ELF-1 (cell line): Measurements from ENCODE around the gene DHRS3.
"Not testable (repeated sequence)": the region's sequence is repeated elsewhere in the genome, so short reads cannot be mapped to it uniquely, and the experiment has no call there.

Source experiments
- DNase-seq: peaks from one replicate; pipeline ENCODE4 v3.0.0-alpha.2; 2016; ENCODE audit warnings: low read depth, low spot score

DHRS3 gene

GRCh38 chr1:12578860-12579422, 39.1 kb downstream of the DHRS3 start:
- DNase-seq = no peak

- no peak for DNase-seq
Measured at GRCh38 chr1:12577020-12577419, 41.0 kb downstream of the DHRS3 start.

GRCh38 chr1:12574757-12575139, 43.3 kb downstream of the DHRS3 start:
- DNase-seq = no peak

GRCh38 chr1:12573015-12573825, 44.8 kb downstream of the DHRS3 start:
- no peak for DNase-seq

- peak; percentile 27 for DNase-seq
Measured at GRCh38 chr1:12572522-12572921, 45.5 kb downstream of the DHRS3 start.

- no peak for DNase-seq
Measured at GRCh38 chr1:12570291-12570690, 47.7 kb downstream of the DHRS3 start.

- no peak for DNase-seq
Measured at GRCh38 chr1:12568009-12568767, 49.8 kb downstream of the DHRS3 start.

GRCh38 chr1:12567288-12567819, 50.7 kb downstream of the DHRS3 start:
- no peak for DNase-seq

GRCh38 chr1:12566484-12567287, 51.3 kb downstream of the DHRS3 start:
- DNase-seq = no peak

- DNase-seq = no peak
Measured at GRCh38 chr1:12565966-12566352, 52.1 kb downstream of the DHRS3 start.

GRCh38 chr1:12565094-12565965, 52.7 kb downstream of the DHRS3 start:
- no peak for DNase-seq

- not testable (repeated sequence) for DNase-seq
Measured at GRCh38 chr1:12564251-12564650, 53.8 kb downstream of the DHRS3 start.

- DNase-seq = no peak
Measured at GRCh38 chr1:12562955-12563576, 54.9 kb downstream of the DHRS3 start.

GRCh38 chr1:12561121-12561520, 56.9 kb downstream of the DHRS3 start:
- no peak for DNase-seq

GRCh38 chr1:12556957-12557935, 60.8 kb downstream of the DHRS3 start:
- DNase-seq = no peak

GRCh38 chr1:12556368-12556930, 61.6 kb downstream of the DHRS3 start:
- DNase-seq = peak; percentile 77

GRCh38 chr1:12555411-12556367, 62.3 kb downstream of the DHRS3 start:
- DNase-seq = no peak
